DOHH2 (cell line): ENCODE results near the gene TRIM38.

Source experiments
- H3F3A ChIP-seq: fragments of 200-600 bp; sonication (generic), shearing (Covaris generic); 2 replicates; pipeline ENCODE4 v1.6.0; 2016; ENCODE audit warnings: antibody characterized with exemption, mild to moderate bottlenecking; ENCODE audit not compliant: control insufficient read depth, insufficient read depth
- H3K27ac ChIP-seq: fragments of 200-600 bp; sonication (generic); 2 replicates; pipeline ENCODE4 v1.5.1; 2014; ENCODE audit warnings: low read depth, mild to moderate bottlenecking, low read length, moderate library complexity
- H3K27me3 ChIP-seq: fragments of 200-600 bp; sonication (generic); 2 replicates; pipeline ENCODE4 v1.6.1; 2014; ENCODE audit warnings: mild to moderate bottlenecking, low read length, mixed read lengths; ENCODE audit not compliant: control insufficient read depth
- H3K36me3 ChIP-seq: fragments of 200-600 bp; sonication (generic); 2 replicates; pipeline ENCODE4 v1.6.1; 2014; ENCODE audit warnings: mild to moderate bottlenecking, low read length, moderate library complexity, mixed read lengths; ENCODE audit not compliant: control insufficient read depth
- H3K4me1 ChIP-seq: fragments of 200-600 bp; sonication (generic); 2 replicates; pipeline ENCODE4 v1.6.1; 2014; ENCODE audit warnings: mild to moderate bottlenecking, low read length, mixed read lengths; ENCODE audit not compliant: control insufficient read depth
- H3K4me2 ChIP-seq: fragments of 200-600 bp; sonication (generic); 2 replicates; pipeline ENCODE4 v1.6.0; 2014; ENCODE audit warnings: mild to moderate bottlenecking, low read length, moderate library complexity
- H3K4me3 ChIP-seq: fragments of 200-600 bp; sonication (generic); 2 replicates; pipeline ENCODE4 v1.5.1; 2014; ENCODE audit warnings: mild to moderate bottlenecking, low read length, mixed read lengths
- H3K79me2 ChIP-seq: fragments of 200-600 bp; sonication (generic); 2 replicates; pipeline ENCODE4 v1.6.1; 2014; ENCODE audit warnings: mild to moderate bottlenecking, low read length, mixed read lengths; ENCODE audit not compliant: control insufficient read depth
- H3K9me2 ChIP-seq: fragments of 200-600 bp; sonication (generic); replicated peaks from 2 replicates; pipeline ENCODE4 v1.6.1; 2014; ENCODE audit warnings: mild to moderate bottlenecking, low read length, mixed read lengths; ENCODE audit not compliant: control insufficient read depth
- H3K9me3 ChIP-seq: fragments of 200-600 bp; sonication (generic); 2 replicates; pipeline ENCODE4 v1.6.1; 2014; ENCODE audit warnings: antibody characterized with exemption, low read length, mixed read lengths; ENCODE audit not compliant: control insufficient read depth, insufficient read depth
- H4K20me1 ChIP-seq: fragments of 200-600 bp; sonication (generic); 2 replicates; pipeline ENCODE4 v1.6.0; 2014; ENCODE audit warnings: low read depth, mild to moderate bottlenecking, antibody characterized with exemption, low read length, moderate library complexity; ENCODE audit not compliant: control insufficient read depth, insufficient read depth
- CTCF ChIP-seq: fragments of 200-600 bp; sonication (generic); IDR thresholded peaks from one replicate; pipeline ENCODE4 v1.5.1; 2014; ENCODE audit warnings: antibody characterized with exemption, mild to moderate bottlenecking, low read depth, low read length; ENCODE audit not compliant: poor library complexity, severe bottlenecking
- EZH2phosphoT487 ChIP-seq: fragments of 200-600 bp; sonication (generic); IDR thresholded peaks from 2 replicates; pipeline ENCODE4 v1.6.1; 2017; ENCODE audit warnings: borderline replicate concordance, mild to moderate bottlenecking, antibody characterized with exemption, low read length, moderate library complexity, mixed read lengths

The TRIM38 gene, protein sequence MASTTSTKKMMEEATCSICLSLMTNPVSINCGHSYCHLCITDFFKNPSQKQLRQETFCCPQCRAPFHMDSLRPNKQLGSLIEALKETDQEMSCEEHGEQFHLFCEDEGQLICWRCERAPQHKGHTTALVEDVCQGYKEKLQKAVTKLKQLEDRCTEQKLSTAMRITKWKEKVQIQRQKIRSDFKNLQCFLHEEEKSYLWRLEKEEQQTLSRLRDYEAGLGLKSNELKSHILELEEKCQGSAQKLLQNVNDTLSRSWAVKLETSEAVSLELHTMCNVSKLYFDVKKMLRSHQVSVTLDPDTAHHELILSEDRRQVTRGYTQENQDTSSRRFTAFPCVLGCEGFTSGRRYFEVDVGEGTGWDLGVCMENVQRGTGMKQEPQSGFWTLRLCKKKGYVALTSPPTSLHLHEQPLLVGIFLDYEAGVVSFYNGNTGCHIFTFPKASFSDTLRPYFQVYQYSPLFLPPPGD

GRCh38 chr6:25962149-25963127 is at the start of gene TRIM38:
TRIM38 (plus strand) TSS chr6:25962802; CDS start chr6:25966523, 3,721 bp downstream.
- Histone ChIP-seq H3K79me2 (peaks cover 45% of the 10 kb centered on the region), H3K4me2 (peak within 1 kb of the TSS; percentile 88), H3K9me2 (no peaks in the 10 kb centered on the region), H3K4me3 (peak within 1 kb of the TSS; percentile 83), H3K27ac (peak within 1 kb of the TSS; percentile 88), H3K4me1 (peaks cover 63% of the 10 kb centered on the region), H3K36me3 (peaks cover 41% of the 10 kb centered on the region), H4K20me1 (no peaks in the 10 kb centered on the region), H3K27me3 (no peaks in the 10 kb centered on the region), H3F3A (peaks cover 4% of the 10 kb centered on the region), H3K9me3 (peaks cover 26% of the 10 kb centered on the region; the same call in 1 of the 2 replicates)
- TF ChIP-seq EZH2phosphoT487, result no peak
- peak; percentile 12 for TF ChIP-seq CTCF

GRCh38 chr6:25913741-25914140 is 48.9 kb upstream of the TRIM38 start:
- no peaks in the 10 kb centered on the region for H3K9me3 ChIP-seq
- 0 out of 2 replicates have a peak, but pooled peaks cover 4% of the 10 kb centered on the region for H3K4me1 ChIP-seq
- H3K79me2 ChIP-seq, result no peaks in the 10 kb centered on the region
- H3K9me2 ChIP-seq, result no peaks in the 10 kb centered on the region
- TF ChIP-seq CTCF (no peak), EZH2phosphoT487 (no peak)
- no peak overlapping the region for H3K27ac ChIP-seq
- no peak overlapping the region for H3K4me3 ChIP-seq
- H3F3A ChIP-seq, result no peaks in the 10 kb centered on the region
- H4K20me1 ChIP-seq, result no peaks in the 10 kb centered on the region
- no peak overlapping the region for H3K4me2 ChIP-seq
- no peaks in the 10 kb centered on the region for H3K36me3 ChIP-seq
- H3K27me3 ChIP-seq, result no peaks in the 10 kb centered on the region

- H3K4me2 ChIP-seq, result no peak overlapping the region
- H3F3A ChIP-seq, result no peaks in the 10 kb centered on the region
- no peaks in the 10 kb centered on the region for H3K9me2 ChIP-seq
- TF ChIP-seq EZH2phosphoT487 (no peak), CTCF (no peak)
- H3K9me3 ChIP-seq, result no peaks in the 10 kb centered on the region
- 0 out of 2 replicates have a peak, but pooled peaks cover 1% of the 10 kb centered on the region for H3K4me1 ChIP-seq
- no peaks in the 10 kb centered on the region for H3K79me2 ChIP-seq
- H3K4me3 ChIP-seq, result no peak overlapping the region
- H3K27me3 ChIP-seq, result no peaks in the 10 kb centered on the region
- H3K36me3 ChIP-seq, result no peaks in the 10 kb centered on the region
- H4K20me1 ChIP-seq, result no peaks in the 10 kb centered on the region
- no peak overlapping the region for H3K27ac ChIP-seq
Measured at GRCh38 chr6:25916330-25916729, 46.3 kb upstream of the TRIM38 start.
